Stimulated activated CD8-positive, alpha-beta memory T cell treated with anti-CD3 and anti-CD28 coated beads, Interleukin-12 subunit alpha, Interleukin-12 subunit beta, amount 100 ng/mL, for 24 hours (primary cell): Measurements from ENCODE around the gene PTPRG.
"Not testable (repeated sequence)": the region's sequence is repeated elsewhere in the genome, so short reads cannot be mapped to it uniquely, and the experiment has no call there.

Experiments
- DNase-seq: peaks from one replicate; pipeline ENCODE4 v3.0.0-alpha.2; 2020; ENCODE audit errors: extremely low read depth

The PTPRG gene

GRCh38 chr3:61685755-61686154 lies 124.4 kb downstream of the PTPRG start:
- no peak for DNase-seq

- DNase-seq = no peak
These were observed 124.9 kb downstream of the PTPRG start for GRCh38 chr3:61686228-61686648.

DNA sequence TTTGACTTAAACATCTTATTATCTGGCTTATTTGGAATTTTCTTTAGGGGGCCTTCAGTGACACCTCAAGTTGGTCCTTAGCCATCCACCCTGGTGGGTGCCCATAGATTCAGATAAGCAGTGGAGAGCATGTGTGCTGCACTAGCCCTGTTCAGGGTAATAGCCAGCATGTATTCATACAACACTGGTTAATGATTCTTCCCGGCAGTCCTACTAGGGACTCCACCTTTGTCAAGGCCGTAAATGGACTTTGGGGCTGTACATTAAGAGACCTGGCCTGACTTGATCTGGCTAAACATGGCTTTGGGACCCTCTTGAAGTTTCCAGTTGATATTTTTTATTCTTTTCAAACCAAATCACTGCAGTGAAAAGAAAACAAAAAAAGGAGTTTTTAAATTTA lies 125.8 kb downstream of the PTPRG start:
- DNase-seq = no peak

GRCh38 chr3:61687663-61688306 lies 126.4 kb downstream of the PTPRG start:
- no peak for DNase-seq

GRCh38 chr3:61688307-61688984 lies 127.1 kb downstream of the PTPRG start:
- DNase-seq = no peak

DNA sequence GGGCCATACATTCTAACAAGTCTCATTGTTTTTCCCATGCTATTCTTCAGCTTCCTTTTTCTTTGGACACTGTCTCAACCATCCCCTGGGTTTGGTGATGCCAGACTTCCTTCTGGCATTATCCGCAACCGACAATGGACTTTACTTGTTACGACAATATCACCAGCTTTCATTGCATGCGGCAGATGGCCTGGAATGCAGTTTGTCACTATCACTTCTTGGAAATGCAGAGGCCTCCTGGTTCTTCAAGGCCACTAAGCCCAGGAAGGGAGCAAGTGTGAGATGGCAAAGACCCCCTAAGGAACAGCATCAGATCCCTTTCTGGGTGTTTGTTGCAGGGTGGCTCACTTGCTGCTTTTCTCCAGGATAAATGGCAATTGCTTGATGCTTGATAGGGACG lies 128.6 kb downstream of the PTPRG start:
- no peak for DNase-seq

DNA sequence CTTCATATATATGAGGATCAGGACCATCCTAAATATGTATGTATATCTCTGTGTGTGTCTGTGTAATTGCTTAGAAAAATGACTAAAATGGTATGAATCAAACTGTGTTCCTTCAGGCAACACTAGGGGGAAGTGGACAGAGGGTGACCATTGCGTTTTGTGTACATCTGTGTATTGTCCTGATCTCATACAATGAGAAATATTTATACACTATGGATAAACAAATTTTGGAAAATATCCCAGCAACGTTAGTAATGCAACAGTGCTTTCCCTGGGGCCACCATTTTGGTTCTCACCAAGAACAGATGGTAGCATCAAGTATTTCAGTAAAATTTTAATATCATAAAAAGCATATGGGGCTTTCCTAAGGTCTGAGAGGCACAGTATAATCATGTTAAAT lies 130.1 kb downstream of the PTPRG start:
- no peak for DNase-seq

GRCh38 chr3:61697301-61697700 lies 135.9 kb downstream of the PTPRG start:
- DNase-seq = no peak

DNA sequence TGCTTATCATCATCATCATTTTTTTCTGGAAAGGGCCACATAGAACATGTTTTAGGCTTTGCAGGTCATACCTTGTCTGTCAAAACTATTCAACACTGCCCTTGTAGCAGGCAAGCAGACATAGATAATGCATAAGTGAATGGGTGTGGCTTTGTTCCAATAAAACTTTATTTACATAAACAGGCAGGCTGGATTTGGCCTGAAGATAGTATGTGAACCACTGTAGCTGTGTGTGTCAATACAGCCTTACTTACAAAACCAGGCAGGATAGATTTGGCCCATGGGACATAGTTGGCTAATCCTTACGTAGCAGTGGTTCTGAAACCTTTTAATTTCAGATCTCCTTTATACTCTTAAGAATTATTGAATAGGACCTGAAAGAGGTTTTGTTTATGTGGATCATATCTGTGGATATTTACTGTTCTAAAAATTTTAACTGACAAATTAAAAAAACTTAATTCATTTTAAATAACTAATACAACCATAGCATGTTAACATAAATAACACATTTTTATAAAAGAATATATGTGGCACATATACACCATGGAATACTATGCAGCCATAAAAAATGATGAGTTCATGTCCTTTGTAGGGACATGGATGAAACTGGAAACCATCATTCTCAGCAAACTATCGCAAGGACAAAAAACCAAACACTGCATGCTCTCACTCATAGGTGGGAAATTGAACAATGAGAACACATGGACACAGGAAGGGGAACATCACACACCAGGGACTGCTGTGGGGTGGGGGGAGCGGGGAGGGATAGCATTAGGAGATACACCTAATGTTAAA lies 137.1 kb downstream of the PTPRG start:
- DNase-seq = not testable (repeated sequence)

DNA sequence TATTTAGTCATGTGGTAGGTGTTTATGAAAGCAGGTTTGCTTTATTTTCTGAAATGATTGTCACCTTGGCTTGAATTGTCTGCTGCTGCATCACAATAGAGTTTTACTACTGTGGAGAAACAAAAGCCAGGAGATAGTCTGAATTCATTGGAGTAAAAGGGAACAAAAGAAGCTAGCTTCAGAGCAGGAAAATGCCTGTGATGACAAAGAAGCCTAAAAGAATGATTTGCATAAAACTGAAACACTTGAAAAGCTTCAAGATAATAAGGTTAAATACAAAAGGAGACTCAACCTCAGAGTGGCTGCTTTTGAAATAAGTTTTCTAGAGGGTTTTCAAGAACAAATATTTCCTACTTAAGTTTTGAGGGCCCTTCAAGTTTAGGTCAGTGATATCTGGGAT lies 138.3 kb downstream of the PTPRG start:
- DNase-seq = no peak

DNA sequence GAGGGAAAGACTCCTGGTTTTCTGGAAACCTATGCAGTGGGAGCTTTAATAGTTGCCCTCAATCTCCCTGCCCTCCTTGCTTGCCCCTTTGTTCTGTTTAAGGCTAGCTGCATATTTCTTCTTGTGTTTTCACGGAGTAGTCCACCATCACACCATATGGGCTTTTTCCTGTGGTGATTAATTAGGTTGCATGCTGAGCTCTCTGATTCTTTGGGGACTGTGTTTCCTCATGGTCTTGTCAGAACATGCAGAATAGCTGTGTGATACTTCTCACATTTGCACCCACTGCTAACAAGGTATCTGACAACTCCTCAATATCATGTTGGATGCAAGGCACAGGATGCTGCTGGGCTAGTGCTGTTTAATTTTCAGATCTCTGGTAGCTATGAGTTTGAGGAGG lies 139.6 kb downstream of the PTPRG start:
- DNase-seq = no peak

DNA sequence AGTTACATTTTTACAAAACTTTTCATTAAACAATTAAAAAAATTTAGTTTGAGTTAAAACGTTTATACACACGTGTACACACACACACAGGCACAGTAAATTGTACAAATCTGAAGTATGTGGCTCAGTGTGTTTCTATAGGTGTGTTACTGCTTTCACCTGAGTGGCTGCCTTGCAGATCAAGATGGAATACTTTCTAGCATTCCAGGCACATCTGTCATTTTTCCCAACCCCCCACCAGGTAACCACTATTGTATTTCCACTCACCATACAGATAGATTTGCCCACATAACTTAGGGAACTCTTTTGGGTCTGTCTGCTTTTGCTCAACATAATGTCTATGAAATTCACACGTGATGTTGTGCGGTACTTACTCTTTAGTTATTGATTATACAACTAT lies 141.1 kb downstream of the PTPRG start:
- no peak for DNase-seq

DNA sequence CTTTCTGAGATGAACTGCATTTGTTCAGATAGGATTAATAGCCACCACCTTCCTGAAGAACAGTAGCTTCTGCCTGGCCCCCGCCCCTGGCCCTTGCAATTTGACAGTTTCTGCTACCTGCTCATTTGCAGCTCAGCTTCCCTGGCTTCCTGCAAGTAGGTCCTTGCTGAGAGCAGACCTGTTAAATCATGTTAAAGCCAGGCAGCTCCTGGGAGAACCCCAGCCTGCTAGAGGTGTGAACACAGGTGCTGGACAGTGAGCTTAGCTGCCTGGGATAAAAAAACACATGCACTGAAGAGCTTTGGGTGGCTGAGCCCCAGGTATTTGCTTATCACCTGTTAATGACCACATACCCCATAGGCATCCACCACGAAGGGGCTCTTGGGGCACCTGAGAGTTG lies 143.4 kb downstream of the PTPRG start:
- DNase-seq = no peak

GRCh38 chr3:61707492-61707891 lies 146.1 kb downstream of the PTPRG start:
- no peak for DNase-seq

- not testable (repeated sequence) for DNase-seq
These were observed 149.5 kb downstream of the PTPRG start for GRCh38 chr3:61710920-61711319.

GRCh38 chr3:61714225-61714624 lies 152.9 kb downstream of the PTPRG start:
- DNase-seq = no peak

DNA sequence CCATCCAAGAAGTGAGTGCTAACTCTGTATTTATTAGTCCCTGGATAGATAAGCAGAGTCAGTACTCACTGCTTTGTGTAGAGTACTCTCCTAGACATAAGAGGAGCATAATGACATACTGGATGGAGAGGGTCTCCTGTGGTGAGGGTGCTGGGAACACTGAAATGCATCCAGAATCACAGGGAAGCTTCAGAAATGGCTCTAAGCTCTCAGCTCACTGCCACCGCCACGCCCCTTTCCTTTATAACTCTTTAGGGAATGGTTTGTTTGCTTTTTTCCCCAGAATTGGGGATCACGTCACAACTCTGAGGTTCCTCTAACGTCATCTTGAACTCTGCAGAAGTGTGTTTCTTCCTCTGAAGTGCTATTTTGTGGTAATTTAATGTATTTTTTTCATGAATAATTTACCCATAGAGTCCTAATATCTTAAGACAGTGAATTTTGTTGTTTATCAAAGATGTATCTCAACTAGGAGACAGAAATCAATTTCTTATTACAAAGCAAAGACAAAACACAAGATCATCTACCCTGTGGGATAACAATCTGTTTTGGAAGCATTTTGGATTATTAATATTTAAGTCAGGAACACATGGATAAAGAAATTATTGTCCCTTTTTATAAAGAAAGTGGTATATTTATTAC lies 154.6 kb downstream of the PTPRG start:
- DNase-seq = no peak

DNA sequence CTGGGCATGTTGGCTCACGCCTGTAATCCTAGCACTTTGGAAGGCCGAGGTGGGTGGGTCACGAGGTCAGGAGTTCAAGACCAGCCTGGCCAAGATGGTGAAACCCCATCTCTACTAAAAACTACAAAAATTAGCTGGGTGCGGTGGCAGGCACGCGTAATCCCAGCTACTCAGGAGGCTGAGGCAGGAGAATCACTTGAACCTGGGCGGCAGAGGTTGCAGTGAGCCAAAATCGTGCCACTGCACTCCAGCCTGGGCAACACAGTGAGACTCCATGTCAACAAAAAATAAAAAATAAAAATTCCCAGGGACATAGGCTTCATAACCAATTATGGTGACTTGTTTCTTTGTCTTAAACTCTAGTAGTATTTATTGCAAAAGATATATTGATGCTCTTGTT lies 155.3 kb downstream of the PTPRG start:
- not testable (repeated sequence) for DNase-seq

- no peak for DNase-seq
These were observed 157.2 kb downstream of the PTPRG start for GRCh38 chr3:61718565-61718964.

- no peak for DNase-seq
These were observed 158.1 kb downstream of the PTPRG start for GRCh38 chr3:61719278-61719977.

DNA sequence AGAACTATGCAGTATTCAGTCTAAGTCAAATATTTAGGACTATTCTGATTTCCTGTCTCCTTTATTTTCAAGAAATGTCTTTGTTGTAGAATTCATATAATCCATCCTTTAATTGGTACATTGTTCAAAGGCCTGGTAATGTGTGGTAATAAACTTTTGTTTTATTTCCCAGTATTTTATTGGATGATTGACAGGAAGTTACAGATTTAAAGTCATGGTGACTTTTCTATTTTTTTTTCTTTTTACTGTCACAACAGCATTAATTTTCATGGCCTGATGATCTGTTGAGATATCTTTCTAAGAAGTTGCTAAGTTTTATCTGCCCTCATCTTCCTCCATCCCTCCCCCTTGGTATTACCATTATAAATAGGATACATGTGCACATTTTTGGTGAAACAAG lies 161.7 kb downstream of the PTPRG start:
- no peak for DNase-seq

- DNase-seq = no peak
These were observed 162.8 kb downstream of the PTPRG start for GRCh38 chr3:61724183-61724582.
